ENCODE results near the gene RYR1.
A peak's percentile ranks its signal among the peaks of the same experiment; 100 is the strongest.
"Not testable (repeated sequence)": the region's sequence is repeated elsewhere in the genome, so short reads cannot be mapped to it uniquely, and the experiment has no call there.

Gene RYR1

GRCh38 chr19:38490861-38491260, 57.4 kb downstream of the RYR1 start:
- no peak for DNase-seq (ENCODE audit: low read depth)

- DNase-seq (ENCODE audit: low read depth), result no peak
Observed at GRCh38 chr19:38492181-38492813, 58.8 kb downstream of the RYR1 start.

- no peak for DNase-seq (ENCODE audit: low read depth)
Observed at GRCh38 chr19:38494379-38494778, 60.9 kb downstream of the RYR1 start.

GRCh38 chr19:38495375-38495774, 61.9 kb downstream of the RYR1 start:
- DNase-seq (ENCODE audit: low read depth), result not testable (repeated sequence)

GRCh38 chr19:38496116-38496515, 62.6 kb downstream of the RYR1 start:
- no peak for DNase-seq (ENCODE audit: low read depth)

GRCh38 chr19:38496603-38497487, 63.4 kb downstream of the RYR1 start:
- no peak for DNase-seq (ENCODE audit: low read depth)

- DNase-seq (ENCODE audit: low read depth), result no peak
Observed at GRCh38 chr19:38497907-38498306, 64.4 kb downstream of the RYR1 start.

- DNase-seq (ENCODE audit: low read depth), result no peak
Observed at GRCh38 chr19:38499532-38499931, 66.0 kb downstream of the RYR1 start.

- DNase-seq (ENCODE audit: low read depth), result no peak
Observed at GRCh38 chr19:38500450-38500849, 67.0 kb downstream of the RYR1 start.

GRCh38 chr19:38502410-38503076, 69.1 kb downstream of the RYR1 start:
- no peak for DNase-seq (ENCODE audit: low read depth)

GRCh38 chr19:38503077-38503410, 69.6 kb downstream of the RYR1 start:
- DNase-seq (ENCODE audit: low read depth), result no peak

GRCh38 chr19:38505958-38506357, 72.5 kb downstream of the RYR1 start:
- no peak for DNase-seq (ENCODE audit: low read depth)

GRCh38 chr19:38506375-38506722, 72.9 kb downstream of the RYR1 start:
- no peak for DNase-seq (ENCODE audit: low read depth)

GRCh38 chr19:38506723-38507550, 73.4 kb downstream of the RYR1 start:
- DNase-seq (ENCODE audit: low read depth), result peak; percentile 72

GRCh38 chr19:38507551-38508127, 74.1 kb downstream of the RYR1 start:
- DNase-seq (ENCODE audit: low read depth), result no peak

GRCh38 chr19:38508507-38508906, 75.0 kb downstream of the RYR1 start:
- DNase-seq (ENCODE audit: low read depth), result no peak

- DNase-seq (ENCODE audit: low read depth), result no peak
Observed at GRCh38 chr19:38509027-38509426, 75.5 kb downstream of the RYR1 start.

GRCh38 chr19:38511074-38511708, 77.7 kb downstream of the RYR1 start:
- DNase-seq (ENCODE audit: low read depth), result no peak

- no peak for DNase-seq (ENCODE audit: low read depth)
Observed at GRCh38 chr19:38512277-38512676, 78.8 kb downstream of the RYR1 start.

GRCh38 chr19:38513156-38513555, 79.7 kb downstream of the RYR1 start:
- DNase-seq (ENCODE audit: low read depth), result not testable (repeated sequence)

GRCh38 chr19:38513762-38514167, 80.3 kb downstream of the RYR1 start:
- DNase-seq (ENCODE audit: low read depth), result no peak
